Subcutaneous abdominal adipose tissue (tissue), 5 donors: ENCODE data around the gene PHC3.

Experiments
- H3K27ac ChIP-seq: one replicate; pipeline ENCODE4 v1.7.0; 2013; ENCODE audit warnings: low read depth, mild to moderate bottlenecking, inconsistent platforms, low read length, moderate library complexity
- H3K27me3 ChIP-seq, 5 donors: one replicate each; pipeline ENCODE4 v1.7.0; 2013; ENCODE audit warnings: low read length in 5 of 5, inconsistent platforms in 1 of 5; ENCODE audit not compliant: control insufficient read depth in 5 of 5, insufficient read depth in 4 of 5
- H3K36me3 ChIP-seq, 5 donors: one replicate each; pipeline ENCODE4 v1.7.0; 2013; ENCODE audit warnings: low read length in 5 of 5; ENCODE audit not compliant: control insufficient read depth in 5 of 5, insufficient read depth in 5 of 5
- H3K4me1 ChIP-seq, 5 donors: one replicate each; pipeline ENCODE4 v1.7.0; 2013; ENCODE audit warnings: low read length in 5 of 5, mild to moderate bottlenecking in 3 of 5, moderate library complexity in 1 of 5; ENCODE audit not compliant: control insufficient read depth in 5 of 5, insufficient read depth in 5 of 5
- H3K4me3 ChIP-seq, 5 donors: one replicate each; pipeline ENCODE4 v1.7.0; 2013; ENCODE audit warnings: low read length in 5 of 5, low read depth in 1 of 5
- H3K9ac ChIP-seq, 5 donors: one replicate each; pipeline ENCODE4 v1.7.0; 2013; ENCODE audit warnings: low read length in 5 of 5, mild to moderate bottlenecking in 4 of 5, moderate library complexity in 3 of 5
- H3K9me3 ChIP-seq, 5 donors: one replicate each; pipeline ENCODE4 v1.7.0; 2013; ENCODE audit warnings: low read length in 5 of 5; ENCODE audit not compliant: control insufficient read depth in 5 of 5
- donor health status: healthy.
- donor health status: healthy.
- donor health status: healthy.
- donor health status: healthy.
- donor health status: healthy.

The PHC3 gene

DNA sequence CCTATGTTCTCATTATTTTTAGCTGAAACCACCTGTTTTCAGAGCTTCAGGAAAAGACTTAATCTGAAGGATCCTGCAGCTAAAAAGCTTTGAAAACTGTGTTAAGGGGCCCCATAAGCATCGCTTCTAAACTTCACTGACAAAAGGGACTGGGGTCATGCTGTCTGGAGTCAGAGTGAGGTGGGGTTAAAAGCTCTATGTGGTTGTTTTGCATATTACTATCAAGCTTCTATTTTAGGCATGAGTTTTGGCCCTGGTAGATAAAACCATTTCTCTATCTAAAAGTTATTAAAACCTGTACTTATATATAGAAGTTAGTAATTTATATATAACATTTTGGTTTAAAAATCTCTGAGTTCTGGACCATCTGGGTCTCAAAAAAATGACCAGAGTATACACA, 98.2 kb downstream of the PHC3 start:
- Histone ChIP-seq H3K4me3 (no peak overlapping the region), H3K9me3 (no peaks in the 10 kb centered on the region), H3K27me3 (no peaks in the 10 kb centered on the region), H3K9ac (no peak overlapping the region), H3K36me3 (peaks cover 9 to 22% (median 14%) of the 10 kb centered on the region in 5 donors), H3K27ac (no peak overlapping the region), H3K4me1 (no peaks in the 10 kb centered on the region)

DNA sequence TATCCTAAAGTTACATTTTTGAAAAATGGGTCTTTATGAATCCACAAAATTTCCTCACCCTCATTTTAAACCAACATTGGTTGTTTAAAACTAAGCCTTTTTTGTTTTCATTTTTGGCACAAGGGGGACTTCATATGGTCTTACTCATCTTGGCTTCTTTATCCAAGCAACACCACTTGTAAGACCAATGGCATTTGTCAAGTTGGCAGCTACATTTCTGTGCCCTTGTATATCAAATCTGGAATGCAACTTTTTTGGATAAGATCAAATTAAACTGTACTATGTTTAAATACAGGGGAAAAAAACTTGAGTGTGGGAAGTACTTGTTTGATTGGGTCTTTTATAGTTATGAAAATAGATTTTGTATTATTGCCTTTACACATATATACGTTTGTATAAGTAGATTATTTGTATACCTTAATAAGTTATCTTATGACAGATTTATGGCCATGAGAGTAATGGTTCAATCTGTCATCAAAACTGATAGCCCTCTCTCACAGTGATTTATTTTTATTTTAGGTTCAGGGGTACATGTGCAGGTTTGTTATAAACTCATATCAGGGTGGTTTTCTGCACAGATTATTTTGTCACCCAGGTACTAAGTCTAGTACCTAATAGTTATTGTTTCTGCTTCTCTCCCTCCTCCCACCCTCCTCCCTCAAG, 100.3 kb downstream of the PHC3 start:
- no peak overlapping the region for H3K9ac ChIP-seq
- H3K27me3 ChIP-seq: no peaks in the 10 kb centered on the region
- no peaks in the 10 kb centered on the region for H3K9me3 ChIP-seq
- H3K27ac ChIP-seq: no peak overlapping the region
- H3K36me3 ChIP-seq: peaks cover 5 to 18% (median 6%) of the 10 kb centered on the region in 5 donors
- no peaks in the 10 kb centered on the region for H3K4me1 ChIP-seq
- no peak overlapping the region for H3K4me3 ChIP-seq

DNA sequence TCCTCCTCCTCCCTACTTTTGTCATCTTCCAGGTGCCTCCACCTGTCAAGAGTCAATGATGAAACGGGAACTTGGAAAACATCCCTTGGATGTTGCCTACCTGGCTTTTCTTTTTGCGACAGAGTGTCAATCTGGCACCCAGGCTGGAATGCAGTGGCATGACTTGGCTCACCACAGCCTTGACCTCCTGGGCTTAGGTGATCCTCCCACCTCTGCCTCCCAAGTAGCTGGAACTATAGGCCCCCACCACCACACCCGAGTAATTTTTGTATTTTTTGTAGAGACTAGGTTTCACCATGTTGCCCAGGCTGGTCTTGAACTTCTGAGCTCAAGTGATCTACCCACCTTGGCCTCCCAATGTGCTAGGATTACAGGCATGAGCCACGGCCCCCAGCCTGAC, 100.9 kb downstream of the PHC3 start:
- H3K9ac ChIP-seq: no peak overlapping the region
- H3K27me3 ChIP-seq: no peaks in the 10 kb centered on the region
- H3K27ac ChIP-seq: no peak overlapping the region
- H3K4me3 ChIP-seq: no peak overlapping the region
- no peaks in the 10 kb centered on the region for H3K4me1 ChIP-seq
- no peaks in the 10 kb centered on the region for H3K9me3 ChIP-seq
- H3K36me3 ChIP-seq: peaks cover 4 to 13% (median 4%) of the 10 kb centered on the region in 5 donors

DNA sequence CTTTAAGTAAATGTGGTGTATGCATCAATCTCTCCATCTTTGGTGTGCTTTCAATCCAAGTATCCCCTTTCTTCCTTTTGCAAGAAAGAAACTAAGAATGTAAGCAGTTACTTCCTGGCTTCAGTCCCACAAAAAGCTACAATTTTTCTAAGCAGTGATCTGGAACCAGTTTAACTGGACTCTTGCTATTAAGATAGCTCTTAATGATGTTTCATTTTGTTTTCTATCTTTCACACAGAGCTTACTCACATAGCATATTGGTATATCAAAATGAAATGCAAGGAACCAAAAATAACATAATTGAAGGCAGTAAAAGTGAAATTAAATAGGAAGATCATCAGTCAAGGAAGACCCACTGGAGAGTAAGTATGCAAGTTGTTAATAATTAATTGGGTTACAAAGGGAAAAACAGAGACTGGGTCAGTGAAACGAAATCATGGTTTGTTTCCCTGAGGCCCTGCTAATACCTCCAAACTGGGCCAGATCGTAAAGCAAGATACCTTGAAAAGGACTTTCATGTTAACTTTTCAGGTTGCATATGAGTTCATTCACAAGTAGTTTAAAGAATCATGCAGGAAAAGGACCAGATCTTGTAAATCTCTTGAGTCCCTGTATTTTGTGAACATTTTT, 101.9 kb downstream of the PHC3 start:
- no peak overlapping the region for H3K9ac ChIP-seq
- H3K27ac ChIP-seq: no peak overlapping the region
- H3K4me1 ChIP-seq: no peaks in the 10 kb centered on the region
- no peak overlapping the region for H3K4me3 ChIP-seq
- H3K27me3 ChIP-seq: no peaks in the 10 kb centered on the region
- no peaks in the 10 kb centered on the region for H3K9me3 ChIP-seq
- H3K36me3 ChIP-seq: peaks cover 0 to 8% (median 4%) of the 10 kb centered on the region in 5 donors

DNA sequence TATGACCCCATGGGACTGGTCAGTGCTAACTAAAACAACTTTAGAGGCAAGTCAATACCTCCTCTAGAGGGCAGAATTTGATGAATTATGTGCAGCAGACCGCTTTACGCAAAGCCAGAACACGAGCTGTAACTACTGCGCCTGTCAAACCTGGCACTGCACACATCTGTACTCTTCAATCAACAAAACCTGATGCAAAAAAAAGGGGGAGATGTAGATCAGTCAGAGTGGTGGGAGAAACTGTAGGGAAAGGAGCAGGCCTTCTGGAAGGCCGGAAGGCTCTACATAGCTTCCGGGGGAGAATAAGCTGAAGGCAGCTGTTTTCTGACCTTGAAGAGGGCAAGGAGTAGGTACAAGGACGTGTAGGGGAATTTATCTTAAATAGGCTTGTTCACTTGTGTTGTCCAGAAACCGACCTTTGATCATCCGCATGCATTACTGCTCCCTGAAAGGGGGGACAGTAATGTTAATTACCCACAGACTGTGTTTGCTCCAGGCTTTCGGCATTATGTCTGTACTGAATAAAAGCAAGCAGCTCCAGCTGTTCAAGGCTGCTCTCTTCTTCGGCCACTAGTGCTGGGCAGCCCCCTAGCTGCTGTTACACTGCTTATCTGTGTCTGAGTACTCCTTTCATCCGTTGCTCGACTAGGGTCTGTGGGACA, 102.8 kb downstream of the PHC3 start:
- Histone ChIP-seq H3K36me3 (peaks cover 0 to 8% (median 0%) of the 10 kb centered on the region in 5 donors), H3K4me1 (no peaks in the 10 kb centered on the region), H3K27me3 (no peaks in the 10 kb centered on the region), H3K4me3 (no peak overlapping the region), H3K9me3 (no peaks in the 10 kb centered on the region), H3K9ac (no peak overlapping the region), H3K27ac (no peak overlapping the region)

DNA sequence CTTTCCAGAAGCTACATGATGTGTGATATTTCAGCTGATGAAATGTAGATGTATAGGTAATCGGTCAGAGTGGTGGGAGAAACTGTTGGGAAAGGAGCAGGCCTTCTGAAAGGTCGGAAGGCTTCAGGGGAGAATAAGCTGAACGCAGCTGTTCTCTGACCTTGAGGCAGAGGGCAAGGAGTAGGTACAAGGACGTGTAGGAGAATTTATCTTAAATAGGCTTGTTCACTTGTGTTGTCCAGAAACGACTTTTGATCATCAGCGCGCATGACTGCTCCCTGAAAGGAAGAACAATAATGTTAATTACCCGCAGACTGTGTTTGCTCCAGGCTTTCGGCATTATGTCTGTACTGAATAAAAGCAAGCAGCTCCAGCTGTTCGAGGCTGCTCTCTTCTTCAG, 104.2 kb downstream of the PHC3 start:
- H3K4me3 ChIP-seq: no peak overlapping the region
- H3K9ac ChIP-seq: no peak overlapping the region
- peaks cover 0 to 4% (median 0%) of the 10 kb centered on the region in 5 donors for H3K36me3 ChIP-seq
- H3K27ac ChIP-seq: no peak overlapping the region
- H3K9me3 ChIP-seq: no peaks in the 10 kb centered on the region
- H3K27me3 ChIP-seq: no peaks in the 10 kb centered on the region
- no peaks in the 10 kb centered on the region for H3K4me1 ChIP-seq

DNA sequence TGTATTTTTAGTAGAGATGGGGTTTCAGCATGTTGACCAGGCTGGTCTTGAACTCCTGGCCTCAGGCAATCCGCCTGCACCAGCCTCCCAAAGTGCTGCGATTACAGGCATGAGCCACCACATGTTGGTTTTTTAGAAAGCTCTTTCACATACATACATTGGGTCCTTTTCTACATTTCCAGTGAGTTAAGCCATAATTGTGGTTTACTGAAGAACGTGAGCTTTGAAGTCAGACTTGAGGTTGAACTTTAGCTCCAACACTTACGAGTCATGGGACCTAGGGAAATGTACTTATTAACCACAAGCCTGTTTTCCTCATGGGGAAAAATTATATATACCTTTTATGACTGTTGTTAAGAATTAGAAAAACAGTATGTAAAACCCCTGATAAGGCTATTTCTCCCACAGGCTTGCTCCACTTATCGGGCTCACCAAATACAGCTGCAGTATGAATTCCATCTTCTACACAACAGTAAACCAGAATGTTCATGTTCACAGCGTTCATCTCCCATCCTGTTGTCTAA, 104.8 kb downstream of the PHC3 start:
- no peaks in the 10 kb centered on the region for H3K27me3 ChIP-seq
- no peaks in the 10 kb centered on the region for H3K4me1 ChIP-seq
- H3K4me3 ChIP-seq: no peak overlapping the region
- peaks cover 0 to 3% (median 0%) of the 10 kb centered on the region in 5 donors for H3K36me3 ChIP-seq
- H3K9ac ChIP-seq: no peak overlapping the region
- H3K27ac ChIP-seq: no peak overlapping the region
- no peaks in the 10 kb centered on the region for H3K9me3 ChIP-seq

DNA sequence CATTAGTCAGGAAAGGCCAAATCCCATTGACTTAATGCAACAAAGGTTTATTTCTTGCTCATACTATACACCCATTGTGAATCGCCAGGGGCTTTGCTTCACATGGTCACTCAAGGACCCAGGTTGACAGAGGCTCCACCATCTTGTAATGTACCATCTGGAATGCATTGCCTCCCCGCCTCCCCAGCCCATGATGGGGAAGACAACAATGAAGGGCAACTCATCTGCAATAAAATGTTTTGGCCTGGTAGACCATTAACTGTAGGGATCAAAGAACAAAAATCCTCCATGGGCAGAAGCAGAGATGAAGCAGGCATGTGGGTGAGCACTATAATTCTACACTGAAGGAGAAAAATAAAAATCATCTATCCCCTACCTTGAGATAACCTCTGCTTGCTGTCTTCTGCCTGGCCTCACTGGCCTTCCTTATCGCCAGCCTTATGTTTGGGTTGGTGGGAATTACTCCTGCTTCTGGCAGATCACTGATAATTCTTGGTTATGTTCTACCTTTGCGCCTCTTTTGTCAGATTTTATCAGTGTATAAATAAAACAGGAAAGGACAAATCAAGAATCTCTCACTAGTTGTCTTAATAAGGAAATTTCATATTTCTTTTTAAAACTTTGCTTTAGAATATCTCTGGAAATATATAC, 106.0 kb downstream of the PHC3 start:
- no peaks in the 10 kb centered on the region for H3K9me3 ChIP-seq
- no peak overlapping the region for H3K27ac ChIP-seq
- H3K9ac ChIP-seq: no peak overlapping the region
- peaks cover 0 to 3% (median 0%) of the 10 kb centered on the region in 5 donors for H3K36me3 ChIP-seq
- H3K4me1 ChIP-seq: no peaks in the 10 kb centered on the region
- no peak overlapping the region for H3K4me3 ChIP-seq
- H3K27me3 ChIP-seq: no peaks in the 10 kb centered on the region

DNA sequence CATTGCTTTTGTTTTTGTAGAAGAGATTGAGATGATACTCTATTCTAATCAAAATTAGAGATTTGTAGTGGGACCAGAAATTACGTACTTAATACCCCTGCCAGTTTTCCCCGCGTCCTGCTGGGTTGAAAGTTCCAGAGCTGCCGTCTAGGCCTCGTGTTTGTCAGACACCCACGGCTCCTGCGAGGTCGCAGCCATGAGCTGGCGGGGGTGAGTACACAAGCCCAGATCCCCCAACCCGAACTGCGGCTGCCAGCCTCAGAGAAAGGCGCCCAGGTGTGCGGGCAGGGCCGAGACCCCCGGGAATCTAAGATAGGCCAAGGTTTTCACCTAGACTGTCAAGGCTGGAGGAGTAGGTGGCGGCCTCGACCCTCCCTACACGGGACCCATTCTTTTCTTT, 117.4 kb downstream of the PHC3 start:
- no peaks in the 10 kb centered on the region for H3K36me3 ChIP-seq
- no peak overlapping the region for H3K4me3 ChIP-seq
- H3K9me3 ChIP-seq: no peaks in the 10 kb centered on the region
- no peaks in the 10 kb centered on the region for H3K4me1 ChIP-seq
- H3K27ac ChIP-seq: no peak overlapping the region
- H3K9ac ChIP-seq: no peak overlapping the region
- H3K27me3 ChIP-seq: no peaks in the 10 kb centered on the region

DNA sequence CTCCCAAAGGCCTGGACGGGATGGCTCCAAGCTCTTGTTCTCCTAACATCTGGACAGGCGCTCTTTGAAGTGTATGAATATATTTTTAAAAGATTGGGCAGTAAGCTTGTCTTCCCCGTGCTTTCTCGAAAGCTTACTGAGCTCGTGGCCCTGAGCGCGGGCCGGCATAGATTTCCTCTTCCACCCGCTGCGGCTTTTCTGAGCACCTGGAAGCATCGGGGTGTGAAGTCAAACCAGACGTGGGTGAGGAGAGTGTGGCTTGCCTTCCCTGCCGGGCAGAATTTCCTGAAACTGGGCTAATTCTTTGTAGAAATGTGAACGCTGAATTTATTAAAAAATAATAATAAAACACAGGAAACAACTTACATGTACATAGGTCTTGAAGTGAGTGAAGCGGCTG, 117.8 kb downstream of the PHC3 start:
- H3K4me1 ChIP-seq: no peaks in the 10 kb centered on the region
- no peak overlapping the region for H3K4me3 ChIP-seq
- H3K36me3 ChIP-seq: no peaks in the 10 kb centered on the region
- H3K27ac ChIP-seq: no peak overlapping the region
- H3K27me3 ChIP-seq: no peaks in the 10 kb centered on the region
- no peak overlapping the region for H3K9ac ChIP-seq
- H3K9me3 ChIP-seq: no peaks in the 10 kb centered on the region
